Subcutaneous abdominal adipose tissue (tissue), 5 donors: Measurements from ENCODE around the gene ABCG4.

ENCODE experiments used
- H3K27ac ChIP-seq: one replicate; pipeline ENCODE4 v1.7.0; 2013; ENCODE audit warnings: low read depth, mild to moderate bottlenecking, inconsistent platforms, low read length, moderate library complexity
- H3K27me3 ChIP-seq, 5 donors: one replicate each; pipeline ENCODE4 v1.7.0; 2013; ENCODE audit warnings: low read length in 5 of 5, inconsistent platforms in 1 of 5; ENCODE audit not compliant: control insufficient read depth in 5 of 5, insufficient read depth in 4 of 5
- H3K36me3 ChIP-seq, 5 donors: one replicate each; pipeline ENCODE4 v1.7.0; 2013; ENCODE audit warnings: low read length in 5 of 5; ENCODE audit not compliant: control insufficient read depth in 5 of 5, insufficient read depth in 5 of 5
- H3K4me1 ChIP-seq, 5 donors: one replicate each; pipeline ENCODE4 v1.7.0; 2013; ENCODE audit warnings: low read length in 5 of 5, mild to moderate bottlenecking in 3 of 5, moderate library complexity in 1 of 5; ENCODE audit not compliant: control insufficient read depth in 5 of 5, insufficient read depth in 5 of 5
- H3K4me3 ChIP-seq, 5 donors: one replicate each; pipeline ENCODE4 v1.7.0; 2013; ENCODE audit warnings: low read length in 5 of 5, low read depth in 1 of 5
- H3K9ac ChIP-seq, 5 donors: one replicate each; pipeline ENCODE4 v1.7.0; 2013; ENCODE audit warnings: low read length in 5 of 5, mild to moderate bottlenecking in 4 of 5, moderate library complexity in 3 of 5
- H3K9me3 ChIP-seq, 5 donors: one replicate each; pipeline ENCODE4 v1.7.0; 2013; ENCODE audit warnings: low read length in 5 of 5; ENCODE audit not compliant: control insufficient read depth in 5 of 5
- donor health status: healthy.
- donor health status: healthy.
- donor health status: healthy.
- donor health status: healthy.
- donor health status: healthy.

Gene ABCG4

GRCh38 chr11:119115484-119116234, 33.2 kb upstream of the ABCG4 start:
- Histone ChIP-seq H3K4me3 (peak overlapping the region in 3 of 5 donors; percentile 17 to 31 (median 22)), H3K9me3 (no peaks in the 10 kb centered on the region), H3K36me3 (peaks cover 6 to 67% (median 51%) of the 10 kb centered on the region in 5 donors), H3K27me3 (no peaks in the 10 kb centered on the region), H3K9ac (peak overlapping the region in 1 of 5 donors; percentile 48), H3K4me1 (peaks cover 1 to 32% (median 11%) of the 10 kb centered on the region in 5 donors), H3K27ac (no peak overlapping the region)

GRCh38 chr11:119116235-119116594, 32.6 kb upstream of the ABCG4 start:
- Histone ChIP-seq H3K4me3 (peak overlapping the region in 1 of 5 donors; percentile 31), H3K4me1 (peaks cover 0 to 37% (median 15%) of the 10 kb centered on the region in 5 donors), H3K27ac (no peak overlapping the region), H3K9ac (peak overlapping the region in 2 of 5 donors; percentile 19 to 48), H3K36me3 (peaks cover 6 to 62% (median 46%) of the 10 kb centered on the region in 5 donors), H3K27me3 (no peaks in the 10 kb centered on the region), H3K9me3 (no peaks in the 10 kb centered on the region)

GRCh38 chr11:119116601-119117000, 32.3 kb upstream of the ABCG4 start:
- Histone ChIP-seq H3K36me3 (peaks cover 6 to 58% (median 42%) of the 10 kb centered on the region in 5 donors), H3K9ac (peak overlapping the region in 1 of 5 donors; percentile 19), H3K4me1 (peaks cover 0 to 37% (median 15%) of the 10 kb centered on the region in 5 donors), H3K27me3 (no peaks in the 10 kb centered on the region), H3K27ac (no peak overlapping the region), H3K4me3 (peak overlapping the region in 1 of 5 donors; percentile 31), H3K9me3 (no peaks in the 10 kb centered on the region)

- Histone ChIP-seq H3K4me3 (no peak overlapping the region), H3K27ac (no peak overlapping the region), H3K36me3 (peaks cover 6 to 52% (median 36%) of the 10 kb centered on the region in 5 donors), H3K9me3 (no peaks in the 10 kb centered on the region), H3K9ac (no peak overlapping the region), H3K4me1 (peaks cover 1 to 43% (median 21%) of the 10 kb centered on the region in 5 donors), H3K27me3 (no peaks in the 10 kb centered on the region)
These were observed 31.7 kb upstream of the ABCG4 start for GRCh38 chr11:119117004-119117706.

- H3K27me3 ChIP-seq = no peaks in the 10 kb centered on the region
- peaks cover 5 to 50% (median 31%) of the 10 kb centered on the region in 5 donors for H3K4me1 ChIP-seq
These were observed 30.6 kb upstream of the ABCG4 start for GRCh38 chr11:119118227-119118626.

GRCh38 chr11:119118946-119119345, 29.9 kb upstream of the ABCG4 start:
- Histone ChIP-seq H3K27ac (no peak overlapping the region), H3K9ac (no peak overlapping the region), H3K27me3 (no peaks in the 10 kb centered on the region), H3K9me3 (no peaks in the 10 kb centered on the region), H3K4me3 (no peak overlapping the region), H3K4me1 (peaks cover 5 to 47% (median 32%) of the 10 kb centered on the region in 5 donors), H3K36me3 (peaks cover 6 to 37% (median 22%) of the 10 kb centered on the region in 5 donors)

More at GRCh38 chr11:119118227-119118626, 30.6 kb upstream of the ABCG4 start:
- Histone ChIP-seq H3K36me3 (peaks cover 6 to 42% (median 26%) of the 10 kb centered on the region in 5 donors), H3K4me3 (no peak overlapping the region), H3K9ac (no peak overlapping the region), H3K27ac (no peak overlapping the region), H3K9me3 (no peaks in the 10 kb centered on the region)

GRCh38 chr11:119120639-119121007, 28.2 kb upstream of the ABCG4 start:
- H3K9ac ChIP-seq = peak overlapping the region in 4 of 5 donors; percentile 60 to 83 (median 75)
- peak overlapping the region; percentile 73 to 100 (median 81) for H3K4me3 ChIP-seq
- H3K27ac ChIP-seq = no peak overlapping the region
- H3K36me3 ChIP-seq = peaks cover 3 to 31% (median 22%) of the 10 kb centered on the region in 5 donors
- no peaks in the 10 kb centered on the region for H3K9me3 ChIP-seq
- H3K4me1 ChIP-seq = peaks cover 5 to 33% (median 29%) of the 10 kb centered on the region in 5 donors
- H3K27me3 ChIP-seq = no peaks in the 10 kb centered on the region

GRCh38 chr11:119121008-119121810, 27.6 kb upstream of the ABCG4 start, which contains the start of gene HINFP:
Gene HINFP (plus strand): TSS chr11:119121580. CDS start chr11:119126945, 5,365 bp downstream.
- Histone ChIP-seq H3K9ac (peak within 1 kb of the TSS; percentile 83 to 98 (median 94)), H3K27me3 (no peaks in the 10 kb centered on the region), H3K4me3 (peak within 1 kb of the TSS; percentile 82 to 100 (median 92)), H3K27ac (peak within 1 kb of the TSS; percentile 75), H3K36me3 (peaks cover 3 to 25% (median 16%) of the 10 kb centered on the region in 5 donors), H3K9me3 (no peaks in the 10 kb centered on the region), H3K4me1 (peaks cover 5 to 32% (median 29%) of the 10 kb centered on the region in 5 donors)

GRCh38 chr11:119121811-119122124, 27.1 kb upstream of the ABCG4 start:
- H3K4me1 ChIP-seq = peaks cover 9 to 31% (median 28%) of the 10 kb centered on the region in 5 donors

More at GRCh38 chr11:119121811-119122124, 27.1 kb upstream of the ABCG4 start:
- H3K9ac ChIP-seq = peak overlapping the region; percentile 72 to 98 (median 94)
- H3K9me3 ChIP-seq = no peaks in the 10 kb centered on the region
- H3K27me3 ChIP-seq = no peaks in the 10 kb centered on the region
- H3K36me3 ChIP-seq = peaks cover 3 to 19% (median 12%) of the 10 kb centered on the region in 5 donors
- peak overlapping the region; percentile 82 to 100 (median 92) for H3K4me3 ChIP-seq
- peak overlapping the region; percentile 75 for H3K27ac ChIP-seq
